ENCODE data around the gene ETFB. TPM values are rescaled to one million over a fixed set of nuclear protein-coding genes. Genes with fewer than 3 reads are reported as not detected.
A peak's percentile ranks its signal among the peaks of the same experiment; 100 is the strongest.

The ETFB gene
- polyA plus RNA-seq, 1 experiment = 80.8 TPM

DNA sequence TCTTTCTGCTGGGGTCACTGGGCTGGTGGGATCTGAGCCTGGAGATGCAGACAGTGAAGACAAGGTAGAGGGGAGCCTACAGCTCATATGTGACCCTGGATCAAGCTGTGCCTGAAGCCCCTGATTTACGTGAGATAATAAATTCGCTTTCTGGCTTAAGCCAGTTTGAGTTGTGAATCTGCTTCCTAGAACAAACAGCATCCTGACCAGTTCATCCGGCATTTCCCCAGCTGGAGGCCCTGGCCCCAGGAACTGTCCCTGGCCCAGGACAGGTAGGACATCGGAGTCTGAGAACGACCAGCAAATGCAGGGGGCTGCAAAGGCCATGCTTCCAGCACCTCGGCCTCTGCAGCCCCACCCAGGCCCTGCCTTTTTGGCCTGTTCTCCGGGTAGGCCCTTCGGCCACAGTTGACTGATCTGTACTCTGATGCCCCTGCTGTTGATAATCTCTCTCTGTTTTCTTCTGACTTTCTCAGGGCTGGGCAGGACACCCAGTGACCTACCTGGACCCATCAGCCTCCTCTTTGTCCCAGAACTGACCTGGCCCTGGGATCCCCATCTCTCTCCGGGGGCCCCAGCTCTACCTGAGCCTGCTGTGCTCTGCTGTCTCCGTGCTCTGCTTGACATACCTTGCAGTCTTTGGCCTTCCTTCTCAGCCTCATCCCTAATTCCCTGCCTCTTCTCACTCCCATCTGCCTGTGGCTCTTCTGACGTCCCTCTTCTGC is 14.8 kb downstream of the ETFB start:
- CTCF ChIA-PET = interaction anchor here (0.5 kb wide), 1 partner anchor 160 kb away, joined by 4 read pairs; no protein-coding TSS in a partner anchor

DNA sequence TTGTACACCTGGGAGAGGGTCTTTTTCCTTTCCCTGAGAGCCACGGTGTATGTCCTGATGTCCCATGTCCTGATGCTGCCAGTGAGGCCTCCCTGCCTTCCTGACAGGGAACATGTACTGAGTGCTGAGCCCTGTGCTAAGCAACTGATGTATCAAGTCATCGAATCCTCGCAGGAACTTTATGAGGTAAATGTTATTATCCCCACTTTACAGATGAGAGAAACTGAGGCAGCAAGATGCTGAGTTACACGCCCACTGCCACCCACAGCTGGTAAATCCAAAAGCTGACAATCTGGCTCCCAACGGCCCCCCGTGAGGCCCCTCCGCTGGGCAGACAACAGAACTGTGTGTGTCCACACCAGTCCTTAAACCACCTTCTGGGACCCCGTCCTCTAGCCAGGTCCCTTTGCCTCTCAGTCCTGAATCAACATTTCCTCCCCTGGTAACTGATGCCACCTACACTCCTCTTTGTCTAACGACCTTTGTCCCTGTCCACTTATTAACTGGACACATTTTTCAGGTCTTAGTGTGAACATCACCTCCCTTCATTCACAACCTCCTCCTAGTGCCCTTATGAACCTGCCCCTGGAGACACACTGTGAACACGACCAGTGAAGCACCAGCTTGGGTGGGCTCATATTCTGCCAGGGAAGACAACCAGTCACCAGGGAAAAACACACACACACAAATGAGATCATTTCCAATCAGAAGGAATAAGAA is 18.8 kb downstream of the ETFB start:
- Histone ChIP-seq H3K9me3 (ENCODE audit: control insufficient read depth, insufficient read depth, low read length) (peaks cover 5% of the 10 kb centered on the region; the same call in 1 of the 2 replicates), H3K4me3 (ENCODE audit: low read depth, low read length) (no peak overlapping the region), H3K27ac (ENCODE audit: low read depth, low read length) (no peak overlapping the region), H3K27me3 (ENCODE audit: control insufficient read depth, insufficient read depth, low read length) (no peaks in the 10 kb centered on the region)
- CTCF ChIA-PET = no interaction called here
- POLR2A ChIA-PET = interaction anchor here (1.0 kb wide), 1 partner anchor 8 kb away, joined by 3 read pairs; no protein-coding TSS in a partner anchor
- no peak for DNase-seq (ENCODE audit: low read depth, low spot score)
- TF ChIP-seq, protein P1, sequence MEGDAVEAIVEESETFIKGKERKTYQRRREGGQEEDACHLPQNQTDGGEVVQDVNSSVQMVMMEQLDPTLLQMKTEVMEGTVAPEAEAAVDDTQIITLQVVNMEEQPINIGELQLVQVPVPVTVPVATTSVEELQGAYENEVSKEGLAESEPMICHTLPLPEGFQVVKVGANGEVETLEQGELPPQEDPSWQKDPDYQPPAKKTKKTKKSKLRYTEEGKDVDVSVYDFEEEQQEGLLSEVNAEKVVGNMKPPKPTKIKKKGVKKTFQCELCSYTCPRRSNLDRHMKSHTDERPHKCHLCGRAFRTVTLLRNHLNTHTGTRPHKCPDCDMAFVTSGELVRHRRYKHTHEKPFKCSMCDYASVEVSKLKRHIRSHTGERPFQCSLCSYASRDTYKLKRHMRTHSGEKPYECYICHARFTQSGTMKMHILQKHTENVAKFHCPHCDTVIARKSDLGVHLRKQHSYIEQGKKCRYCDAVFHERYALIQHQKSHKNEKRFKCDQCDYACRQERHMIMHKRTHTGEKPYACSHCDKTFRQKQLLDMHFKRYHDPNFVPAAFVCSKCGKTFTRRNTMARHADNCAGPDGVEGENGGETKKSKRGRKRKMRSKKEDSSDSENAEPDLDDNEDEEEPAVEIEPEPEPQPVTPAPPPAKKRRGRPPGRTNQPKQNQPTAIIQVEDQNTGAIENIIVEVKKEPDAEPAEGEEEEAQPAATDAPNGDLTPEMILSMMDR (IDR thresholded peaks at IDR 0.05; ENCODE audit: low read depth, low read length) = no peak

More for the DNA sequence above, 14.8 kb downstream of the ETFB start:
- DNase-seq (ENCODE audit: low read depth, low spot score) = no peak
- no peaks in the 10 kb centered on the region for H3K27me3 ChIP-seq (ENCODE audit: control insufficient read depth, insufficient read depth, low read length)
- TF ChIP-seq, protein P1 (IDR thresholded peaks at IDR 0.05; ENCODE audit: low read depth, low read length) = no peak
- POLR2A ChIA-PET = interaction anchor here (1.3 to 1.6 kb wide), 2 partner anchors 8 to 11 kb away, joined by 3 to 4 read pairs; no protein-coding TSS in a partner anchor
- peaks cover 5% of the 10 kb centered on the region; the same call in 1 of the 2 replicates for H3K9me3 ChIP-seq (ENCODE audit: control insufficient read depth, insufficient read depth, low read length)
- H3K4me3 ChIP-seq (ENCODE audit: low read depth, low read length) = no peak overlapping the region
- peak overlapping the region; percentile 57 for H3K27ac ChIP-seq (ENCODE audit: low read depth, low read length)

DNA sequence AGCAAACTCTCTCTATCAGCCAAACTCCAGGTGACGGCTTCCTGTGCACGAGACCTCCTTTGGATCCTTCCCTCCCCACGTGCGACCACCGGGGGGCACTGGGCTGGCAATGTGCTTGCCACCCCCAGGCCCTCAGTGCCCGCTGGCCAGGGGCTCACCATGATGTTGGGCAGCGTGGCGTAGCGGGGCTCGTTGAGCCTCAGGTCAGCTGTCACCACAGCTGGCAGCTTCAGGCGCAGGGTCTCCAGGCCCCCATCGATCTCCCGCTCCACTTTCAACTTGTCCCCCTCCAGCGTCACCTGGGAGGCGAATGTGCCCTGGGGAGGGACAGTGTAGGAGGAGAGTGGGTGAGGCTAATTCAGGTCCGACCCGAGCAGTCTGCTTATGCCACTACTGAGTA is 19.4 kb downstream of the ETFB start:
- no peak for DNase-seq (ENCODE audit: low read depth, low spot score)
- Histone ChIP-seq H3K27ac (ENCODE audit: low read depth, low read length) (no peak overlapping the region), H3K27me3 (ENCODE audit: control insufficient read depth, insufficient read depth, low read length) (no peaks in the 10 kb centered on the region), H3K9me3 (ENCODE audit: control insufficient read depth, insufficient read depth, low read length) (peaks cover 5% of the 10 kb centered on the region; the same call in 1 of the 2 replicates), H3K4me3 (ENCODE audit: low read depth, low read length) (no peak overlapping the region)
- ChIA-PET CTCF (no interaction called here), POLR2A (no interaction called here)
- TF ChIP-seq, protein P1 (IDR thresholded peaks at IDR 0.05; ENCODE audit: low read depth, low read length) = no peak

DNA sequence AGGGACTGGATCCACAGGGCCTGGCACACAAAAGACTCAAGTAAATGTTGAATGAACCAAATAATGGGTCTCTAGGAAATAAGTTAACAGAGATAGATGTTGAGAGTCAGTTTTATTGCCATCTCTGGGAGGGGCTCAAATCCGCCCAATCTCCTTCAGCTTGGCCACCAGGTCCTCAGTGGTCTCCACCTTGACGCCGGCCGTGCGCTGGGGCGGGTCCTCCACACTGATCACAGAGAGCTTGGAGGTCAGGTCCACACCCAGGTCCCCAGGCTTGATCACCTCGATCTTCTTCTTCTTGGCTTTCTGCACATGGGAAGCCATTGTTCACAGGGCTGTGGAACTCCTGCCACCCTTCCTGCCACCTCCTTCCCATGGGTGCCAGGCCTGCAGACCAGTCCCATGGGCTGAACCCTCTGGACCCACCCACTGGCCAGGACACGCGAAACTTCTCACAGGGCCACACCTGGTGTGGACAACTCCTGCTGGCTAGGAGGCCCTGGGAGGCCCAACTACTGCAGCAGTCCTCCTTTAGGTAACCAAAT is 21.0 kb downstream of the ETFB start:
- Histone ChIP-seq H3K9me3 (ENCODE audit: control insufficient read depth, insufficient read depth, low read length) (no peaks in the 10 kb centered on the region), H3K4me3 (ENCODE audit: low read depth, low read length) (no peak overlapping the region), H3K27ac (ENCODE audit: low read depth, low read length) (no peak overlapping the region), H3K27me3 (ENCODE audit: control insufficient read depth, insufficient read depth, low read length) (no peaks in the 10 kb centered on the region)
- ChIA-PET POLR2A (no interaction called here), CTCF (no interaction called here)
- TF ChIP-seq, protein P1 (IDR thresholded peaks at IDR 0.05; ENCODE audit: low read depth, low read length) = no peak
- no peak for DNase-seq (ENCODE audit: low read depth, low spot score)
